GM21381 (cell line): ENCODE results near the gene CDK2AP2.
"Not testable (repeated sequence)": the region's sequence is repeated elsewhere in the genome, so short reads cannot be mapped to it uniquely, and the experiment has no call there.

Source experiments
- ATAC-seq: cut with Tn5 transposase; IDR thresholded peaks from one replicate; pipeline ENCODE4 v1.9.1; 2021; ENCODE audit warnings: mild to moderate bottlenecking, moderate library complexity; ENCODE audit not compliant: unreplicated experiment

CDK2AP2 gene

DNA sequence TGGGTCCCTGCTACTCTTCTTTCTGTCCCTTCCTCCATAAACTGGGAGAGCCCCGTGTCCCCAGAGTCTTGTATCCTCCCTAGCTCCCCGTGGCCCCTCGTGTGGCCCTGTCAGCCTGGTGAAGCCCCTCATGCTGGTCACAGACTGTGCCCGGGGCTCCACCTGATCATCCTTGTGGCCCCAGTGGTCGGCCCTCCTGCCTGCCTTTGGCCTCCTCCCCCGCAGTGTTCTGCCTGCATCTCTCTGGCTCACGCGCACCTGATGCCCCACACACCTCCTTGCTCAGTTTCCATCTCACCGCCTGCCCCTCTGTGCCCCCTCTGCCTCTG is 16.5 kb upstream of the CDK2AP2 start:
- ATAC-seq, result no peak

GRCh38 chr11:67523556-67524479 is 15.9 kb upstream of the CDK2AP2 start:
- no peak for ATAC-seq

DNA sequence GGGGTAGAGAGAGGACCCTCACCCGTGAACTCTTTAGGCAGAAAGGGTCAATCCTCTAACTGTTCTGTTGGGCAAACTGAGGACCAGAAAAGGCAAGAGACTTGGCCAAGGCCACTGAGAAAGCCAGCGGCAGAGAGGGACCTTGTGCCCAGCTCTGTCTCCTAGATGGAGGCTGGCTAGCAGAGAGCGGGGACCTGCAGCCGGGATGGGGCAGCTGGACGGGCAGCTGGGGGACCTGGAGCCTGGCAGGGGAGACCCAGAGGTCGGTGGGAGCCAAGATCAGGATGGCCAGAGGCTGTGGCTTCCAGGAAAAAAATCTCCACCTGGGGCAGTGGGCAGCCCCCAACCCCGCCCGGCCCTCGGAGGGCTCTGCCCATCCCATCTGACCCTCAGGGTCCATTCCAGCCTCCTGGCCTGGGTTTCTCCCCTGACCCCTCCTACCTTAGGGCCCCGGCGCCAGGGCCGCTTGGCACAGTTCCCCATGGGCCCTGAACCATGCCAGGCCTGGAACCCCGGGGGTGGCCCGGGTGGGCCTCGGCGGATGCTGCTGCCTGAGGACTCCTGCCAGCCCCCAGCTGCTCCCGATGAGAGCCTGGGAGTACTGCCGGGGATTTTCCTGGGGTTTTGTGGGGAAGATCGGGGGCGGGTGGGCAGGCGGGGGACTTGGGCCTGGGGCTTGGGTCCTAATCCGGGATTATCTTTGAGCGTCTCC is 15.0 kb upstream of the CDK2AP2 start, which contains the start of gene CABP2:
Gene CABP2 (minus strand): TSS at position 603 of the 712 bp plus-strand sequence. CDS start 120 bp downstream, at position 483.
- no peak for ATAC-seq

GRCh38 chr11:67522338-67522737 is 14.4 kb upstream of the CDK2AP2 start:
- ATAC-seq, result no peak

DNA sequence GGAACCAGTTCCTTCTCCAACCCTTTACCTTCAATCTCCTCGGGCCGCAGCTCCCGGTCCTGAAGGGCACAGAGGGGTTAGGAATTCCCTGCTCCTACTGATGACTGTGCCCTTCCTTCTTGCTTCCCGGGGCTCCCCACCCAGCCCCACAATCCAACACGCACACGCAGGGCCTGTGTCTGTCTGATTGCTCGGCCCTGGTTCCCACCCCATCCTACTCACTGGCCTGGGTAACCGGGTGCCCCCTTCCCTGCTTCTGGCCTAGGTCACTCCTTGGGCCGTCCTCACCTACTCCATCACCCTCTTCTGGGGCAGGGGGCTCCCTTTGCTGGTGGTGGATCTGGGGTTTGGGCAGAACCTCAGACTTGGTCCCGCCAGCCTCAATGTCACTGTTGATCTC is 14.0 kb upstream of the CDK2AP2 start:
- no peak for ATAC-seq

DNA sequence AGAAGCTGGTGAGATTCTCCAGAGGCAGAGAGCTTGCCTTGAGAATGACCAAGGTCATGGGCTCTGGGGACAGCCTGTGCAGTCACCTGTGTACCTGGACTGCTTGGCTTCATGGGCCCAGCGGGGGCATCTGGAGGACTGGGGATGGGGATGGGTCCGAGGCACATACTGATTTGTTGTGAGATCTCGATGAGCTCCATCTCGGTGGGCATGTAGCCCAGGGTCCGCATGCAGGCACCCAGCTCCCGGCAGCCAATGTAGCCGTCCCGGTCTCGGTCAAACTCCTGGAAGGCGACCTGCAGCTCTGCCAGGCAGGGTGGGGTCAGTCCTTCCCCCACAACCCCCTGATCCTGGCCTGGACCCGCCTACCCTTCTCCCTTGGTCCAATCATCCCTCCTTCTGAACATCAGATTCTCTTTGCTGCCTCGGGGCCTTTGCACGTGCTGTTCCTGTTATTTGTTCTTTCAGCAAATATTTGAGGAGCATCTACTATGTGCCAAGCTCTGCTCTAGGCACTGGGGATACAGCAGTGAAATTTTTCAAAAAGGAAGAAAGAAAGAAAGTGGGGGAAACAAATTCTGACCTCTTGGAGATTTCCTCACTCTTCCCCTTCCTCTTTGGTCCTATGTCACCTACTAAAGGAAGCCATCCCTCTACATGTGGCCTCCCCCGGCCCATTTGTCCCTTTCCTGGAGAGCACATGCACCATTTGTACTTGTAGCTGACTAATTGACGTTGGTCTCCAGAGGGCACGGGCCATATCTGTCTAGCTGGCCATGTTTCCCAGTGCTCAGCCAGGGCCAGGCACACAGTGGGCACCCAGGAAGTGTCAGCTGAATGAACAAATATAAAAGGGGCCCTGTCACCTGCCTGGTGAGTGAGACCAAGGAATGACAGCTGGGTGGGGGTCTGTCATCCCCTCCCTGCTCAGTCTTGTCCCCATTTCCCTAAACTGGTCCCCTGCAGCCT is 13.2 kb upstream of the CDK2AP2 start:
- ATAC-seq, result no peak

DNA sequence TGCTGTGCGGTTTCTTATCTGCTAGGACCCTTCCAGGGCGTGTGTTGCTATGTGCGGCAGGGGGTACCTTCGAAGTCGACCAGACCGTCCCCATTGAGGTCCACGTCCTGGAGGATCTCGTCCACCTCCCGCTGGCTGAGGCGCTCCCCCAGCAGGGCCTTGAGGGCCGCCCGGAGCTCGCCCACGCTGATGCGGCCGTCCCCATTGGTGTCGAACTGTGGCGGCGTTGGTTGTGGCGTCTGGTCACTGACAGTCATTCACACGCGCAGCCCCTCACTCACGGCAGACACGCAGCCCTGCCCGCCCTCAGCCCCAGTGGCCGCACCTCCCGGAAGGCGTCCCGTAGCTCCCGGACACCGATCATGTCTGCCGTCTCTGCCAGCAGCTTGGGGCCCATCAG is 11.8 kb upstream of the CDK2AP2 start:
- ATAC-seq, result no peak

- ATAC-seq, result no peak
Measured at GRCh38 chr11:67517784-67518552, 10.0 kb upstream of the CDK2AP2 start.

GRCh38 chr11:67516806-67517205 is 8.8 kb upstream of the CDK2AP2 start:
- ATAC-seq, result no peak

DNA sequence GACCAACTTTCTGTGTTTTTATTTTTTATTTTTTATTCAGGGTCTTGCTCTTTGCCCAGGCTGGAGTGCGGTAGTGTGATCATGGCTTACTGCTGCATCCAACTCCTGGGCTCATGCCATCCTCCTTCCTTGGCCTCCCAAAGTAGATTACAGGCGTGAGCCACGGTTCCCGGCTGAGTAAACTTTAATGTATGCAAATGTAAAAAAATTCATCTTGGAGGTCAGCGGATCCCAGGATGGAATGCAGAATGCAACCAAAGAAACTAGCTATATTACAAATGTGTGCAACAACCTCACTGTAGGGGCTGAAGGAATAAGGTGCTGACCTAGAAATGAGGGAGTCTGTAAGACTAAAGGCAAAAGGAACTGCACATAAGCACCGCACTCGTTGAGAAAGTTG is 6.2 kb upstream of the CDK2AP2 start:
- ATAC-seq, result no peak

- ATAC-seq, result not testable (repeated sequence)
Measured at GRCh38 chr11:67511558-67511957, 3.6 kb upstream of the CDK2AP2 start.

DNA sequence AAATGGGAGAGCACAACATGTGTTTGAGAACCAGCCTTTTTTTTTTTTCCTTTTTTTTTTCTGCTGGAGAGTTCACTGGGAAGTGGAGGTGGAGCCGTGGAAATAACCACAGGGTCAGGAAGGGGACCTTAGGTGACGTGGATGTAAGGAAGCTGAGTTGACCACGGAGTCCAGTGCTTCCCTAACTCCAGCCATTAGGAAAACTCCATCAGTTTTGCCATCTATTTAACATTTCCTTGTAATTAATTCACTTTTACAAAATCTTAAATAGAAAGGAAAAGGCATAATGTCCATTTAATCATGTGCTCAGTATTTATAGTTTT is 2.0 kb upstream of the CDK2AP2 start:
- no peak for ATAC-seq

GRCh38 chr11:67508486-67509121 is 642 bp upstream of the CDK2AP2 start:
- ATAC-seq, result peak; percentile 38

GRCh38 chr11:67507242-67507863 is 609 bp downstream of the CDK2AP2 start:
- no peak for ATAC-seq

DNA sequence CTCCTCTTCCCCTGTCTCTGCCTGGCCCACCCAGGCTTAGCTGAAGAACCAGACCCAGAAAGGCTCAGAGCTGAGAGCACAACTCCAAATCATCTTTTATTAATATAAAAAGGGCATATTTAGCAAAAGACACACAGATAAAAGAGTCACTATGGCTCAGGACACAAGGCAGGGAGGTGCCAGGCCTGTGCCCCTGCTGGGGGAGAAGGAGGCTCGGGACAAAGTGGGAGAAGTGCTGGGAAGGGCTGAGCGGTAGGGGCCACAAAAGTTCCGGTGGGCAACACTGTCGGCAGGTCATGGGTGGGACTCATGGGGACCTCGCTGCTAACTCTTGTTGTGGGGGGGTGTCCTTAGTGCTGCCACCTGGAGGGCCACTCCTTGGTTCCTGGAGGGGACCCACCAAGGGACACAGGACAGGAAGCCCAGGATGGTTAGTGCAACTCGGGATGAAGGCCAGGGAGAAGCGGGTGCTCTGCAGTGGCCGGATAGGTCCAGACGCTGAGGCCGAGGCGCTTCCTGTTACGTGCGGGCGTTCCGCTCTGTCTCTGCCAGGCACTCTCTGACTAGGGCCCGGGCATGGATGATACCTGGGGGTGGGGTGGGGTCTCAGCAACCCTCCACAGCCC is 1.4 kb downstream of the CDK2AP2 start:
- no peak for ATAC-seq

DNA sequence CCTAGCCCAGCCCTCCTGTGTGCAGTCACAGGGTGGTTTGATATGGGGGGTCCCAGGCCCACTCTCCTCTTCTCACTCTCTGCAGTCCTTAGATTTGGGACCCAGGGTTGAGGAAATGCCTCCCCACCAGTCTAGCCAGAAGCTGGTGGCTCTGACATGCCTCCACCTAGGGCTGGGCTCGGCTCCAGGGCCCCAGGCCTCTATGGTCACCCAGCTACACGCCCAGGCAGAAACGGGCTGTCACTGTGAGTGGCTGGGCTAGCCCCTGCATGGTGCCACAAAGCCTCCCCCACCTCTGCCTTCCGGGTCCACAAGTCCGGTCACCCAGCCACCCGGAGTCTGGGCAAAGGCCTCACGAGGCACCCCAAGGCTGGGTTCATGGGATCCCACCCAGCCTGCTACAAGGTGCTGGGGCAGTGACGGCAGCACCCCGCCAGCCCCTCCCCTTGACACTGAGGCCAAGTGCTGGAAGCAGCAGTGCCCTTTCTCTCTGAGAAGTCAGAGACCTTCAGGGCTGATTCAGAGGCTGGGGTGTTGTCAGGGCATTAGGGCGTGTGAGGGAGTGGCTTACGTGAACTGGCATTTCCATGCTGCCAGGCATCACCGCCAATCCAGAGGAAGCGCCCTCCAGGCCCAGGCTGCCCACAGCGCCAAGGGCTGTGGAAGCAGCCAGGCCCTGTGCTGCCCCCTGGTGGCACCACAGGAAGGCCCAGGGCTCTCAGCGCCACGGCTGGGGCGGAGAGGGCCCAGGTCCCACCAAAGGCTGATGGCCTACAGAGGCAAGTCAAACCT is 2.2 kb downstream of the CDK2AP2 start:
- ATAC-seq, result no peak

- no peak for ATAC-seq
Measured at GRCh38 chr11:67504950-67505581, 2.9 kb downstream of the CDK2AP2 start, which contains the start of gene PITPNM1. PITPNM1 (minus strand) TSS chr11:67505363; CDS start chr11:67504180, 1,183 bp downstream.
